HPDE6-E6E7 (cell line): ENCODE data around the gene MAP3K5.

Experiments
- DNase-seq: peaks from one replicate; pipeline ENCODE4 v3.0.0; 2011; ENCODE audit warnings: missing footprints; ENCODE audit errors: extremely low spot score

Gene MAP3K5

GRCh38 chr6:136539967-136540652 lies 252.2 kb downstream of the MAP3K5 start:
- DNase-seq = no peak

GRCh38 chr6:136538836-136539235 lies 253.4 kb downstream of the MAP3K5 start:
- DNase-seq = no peak

GRCh38 chr6:136535880-136536650 lies 256.2 kb downstream of the MAP3K5 start:
- DNase-seq = no peak

- DNase-seq = no peak
Measured at GRCh38 chr6:136535017-136535765, 257.1 kb downstream of the MAP3K5 start.

GRCh38 chr6:136534268-136534667 lies 258.0 kb downstream of the MAP3K5 start:
- DNase-seq = no peak

GRCh38 chr6:136533487-136533886 lies 258.8 kb downstream of the MAP3K5 start:
- DNase-seq = no peak

- DNase-seq = no peak
Measured at GRCh38 chr6:136532030-136532429, 260.2 kb downstream of the MAP3K5 start.

GRCh38 chr6:136529710-136530109 lies 262.6 kb downstream of the MAP3K5 start:
- no peak for DNase-seq

- no peak for DNase-seq
Measured at GRCh38 chr6:136528477-136528876, 263.8 kb downstream of the MAP3K5 start.

GRCh38 chr6:136527831-136528230 lies 264.4 kb downstream of the MAP3K5 start:
- no peak for DNase-seq

- no peak for DNase-seq
Measured at GRCh38 chr6:136526937-136527336, 265.3 kb downstream of the MAP3K5 start.

- no peak for DNase-seq
Measured at GRCh38 chr6:136526196-136526930, 265.9 kb downstream of the MAP3K5 start.

GRCh38 chr6:136525586-136526195 lies 266.6 kb downstream of the MAP3K5 start:
- DNase-seq = no peak

GRCh38 chr6:136524936-136525413 lies 267.3 kb downstream of the MAP3K5 start:
- no peak for DNase-seq

GRCh38 chr6:136524339-136524935 lies 267.8 kb downstream of the MAP3K5 start:
- no peak for DNase-seq

- DNase-seq = no peak
Measured at GRCh38 chr6:136523196-136523595, 269.1 kb downstream of the MAP3K5 start.

GRCh38 chr6:136522636-136523035 lies 269.6 kb downstream of the MAP3K5 start:
- DNase-seq = no peak

- no peak for DNase-seq
Measured at GRCh38 chr6:136521911-136522310, 270.4 kb downstream of the MAP3K5 start.

GRCh38 chr6:136521427-136521826 lies 270.9 kb downstream of the MAP3K5 start:
- no peak for DNase-seq

GRCh38 chr6:136520517-136520916 lies 271.8 kb downstream of the MAP3K5 start:
- DNase-seq = peak; percentile 67

GRCh38 chr6:136517582-136517981 lies 274.7 kb downstream of the MAP3K5 start:
- DNase-seq = no peak
